ENCODE results near the gene CAMK1D.

The CAMK1D gene

GRCh38 chr10:12843296-12843945, 494.1 kb downstream of the CAMK1D start:
- TF ChIP-seq, protein P1, sequence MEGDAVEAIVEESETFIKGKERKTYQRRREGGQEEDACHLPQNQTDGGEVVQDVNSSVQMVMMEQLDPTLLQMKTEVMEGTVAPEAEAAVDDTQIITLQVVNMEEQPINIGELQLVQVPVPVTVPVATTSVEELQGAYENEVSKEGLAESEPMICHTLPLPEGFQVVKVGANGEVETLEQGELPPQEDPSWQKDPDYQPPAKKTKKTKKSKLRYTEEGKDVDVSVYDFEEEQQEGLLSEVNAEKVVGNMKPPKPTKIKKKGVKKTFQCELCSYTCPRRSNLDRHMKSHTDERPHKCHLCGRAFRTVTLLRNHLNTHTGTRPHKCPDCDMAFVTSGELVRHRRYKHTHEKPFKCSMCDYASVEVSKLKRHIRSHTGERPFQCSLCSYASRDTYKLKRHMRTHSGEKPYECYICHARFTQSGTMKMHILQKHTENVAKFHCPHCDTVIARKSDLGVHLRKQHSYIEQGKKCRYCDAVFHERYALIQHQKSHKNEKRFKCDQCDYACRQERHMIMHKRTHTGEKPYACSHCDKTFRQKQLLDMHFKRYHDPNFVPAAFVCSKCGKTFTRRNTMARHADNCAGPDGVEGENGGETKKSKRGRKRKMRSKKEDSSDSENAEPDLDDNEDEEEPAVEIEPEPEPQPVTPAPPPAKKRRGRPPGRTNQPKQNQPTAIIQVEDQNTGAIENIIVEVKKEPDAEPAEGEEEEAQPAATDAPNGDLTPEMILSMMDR (IDR thresholded peaks at IDR 0.05; ENCODE audit: low read depth, low read length): no peak
- H3K9me3 ChIP-seq (ENCODE audit: severe bottlenecking): no peaks in the 10 kb centered on the region
- H3K27ac ChIP-seq: no peak overlapping the region

DNA sequence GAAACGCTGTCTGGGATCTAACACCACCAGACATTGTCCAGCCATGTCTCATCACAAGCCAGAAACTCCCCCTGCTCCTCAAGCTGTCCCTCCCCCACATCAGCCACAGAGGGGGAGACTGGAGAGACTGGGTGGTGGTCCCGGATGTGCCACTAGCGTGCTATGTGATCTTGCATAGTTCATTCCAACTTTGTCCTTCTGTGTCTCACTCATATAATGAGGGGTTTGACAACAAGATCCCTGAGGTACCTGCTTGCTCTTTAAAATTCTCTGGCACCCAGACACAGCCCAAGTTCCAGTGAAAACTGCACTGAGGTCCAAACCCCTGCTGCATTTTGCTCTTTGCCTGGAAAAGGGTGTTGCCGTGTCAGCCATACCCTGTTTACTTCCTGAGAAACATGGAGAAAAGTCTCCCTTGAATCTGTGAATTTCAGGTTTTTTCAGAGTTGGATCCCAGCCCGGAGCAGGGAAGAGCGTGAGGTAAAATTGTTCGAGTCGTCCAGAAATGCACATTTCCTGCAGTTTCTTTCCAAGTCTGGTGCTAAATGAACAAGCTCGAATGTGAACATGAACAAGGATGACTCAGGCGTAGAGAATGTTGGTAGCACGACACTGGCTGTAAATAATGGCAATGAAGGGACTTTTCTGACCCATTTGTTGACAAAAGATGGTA, 495.6 kb downstream of the CAMK1D start:
- Histone ChIP-seq H3K36me3 (no peaks in the 10 kb centered on the region), H3K27ac (no peak overlapping the region), H3K27me3 (ENCODE audit: insufficient read depth, low read depth, severe bottlenecking) (no peaks in the 10 kb centered on the region), H3K9me3 (ENCODE audit: severe bottlenecking) (no peaks in the 10 kb centered on the region), H3K4me3 (ENCODE audit: low read depth, low read length) (no peak overlapping the region)
- TF ChIP-seq, protein P1 (IDR thresholded peaks at IDR 0.05; ENCODE audit: low read depth, low read length): no peak
- DNase-seq: no peak

More at GRCh38 chr10:12843296-12843945, 494.1 kb downstream of the CAMK1D start:
- no peaks in the 10 kb centered on the region for H3K27me3 ChIP-seq (ENCODE audit: insufficient read depth, low read depth, severe bottlenecking)
- H3K36me3 ChIP-seq: no peaks in the 10 kb centered on the region
- no peak for DNase-seq
- no peak overlapping the region for H3K4me3 ChIP-seq (ENCODE audit: low read depth, low read length)

GRCh38 chr10:12846718-12847117, 497.4 kb downstream of the CAMK1D start:
- H3K27me3 ChIP-seq (ENCODE audit: insufficient read depth, low read depth, severe bottlenecking): no peaks in the 10 kb centered on the region
- TF ChIP-seq, protein P1 (IDR thresholded peaks at IDR 0.05; ENCODE audit: low read depth, low read length): no peak
- H3K36me3 ChIP-seq: no peaks in the 10 kb centered on the region
- H3K4me3 ChIP-seq (ENCODE audit: low read depth, low read length): no peak overlapping the region
- peak; percentile 10 for DNase-seq
- no peak overlapping the region for H3K27ac ChIP-seq
- H3K9me3 ChIP-seq (ENCODE audit: severe bottlenecking): no peaks in the 10 kb centered on the region

DNA sequence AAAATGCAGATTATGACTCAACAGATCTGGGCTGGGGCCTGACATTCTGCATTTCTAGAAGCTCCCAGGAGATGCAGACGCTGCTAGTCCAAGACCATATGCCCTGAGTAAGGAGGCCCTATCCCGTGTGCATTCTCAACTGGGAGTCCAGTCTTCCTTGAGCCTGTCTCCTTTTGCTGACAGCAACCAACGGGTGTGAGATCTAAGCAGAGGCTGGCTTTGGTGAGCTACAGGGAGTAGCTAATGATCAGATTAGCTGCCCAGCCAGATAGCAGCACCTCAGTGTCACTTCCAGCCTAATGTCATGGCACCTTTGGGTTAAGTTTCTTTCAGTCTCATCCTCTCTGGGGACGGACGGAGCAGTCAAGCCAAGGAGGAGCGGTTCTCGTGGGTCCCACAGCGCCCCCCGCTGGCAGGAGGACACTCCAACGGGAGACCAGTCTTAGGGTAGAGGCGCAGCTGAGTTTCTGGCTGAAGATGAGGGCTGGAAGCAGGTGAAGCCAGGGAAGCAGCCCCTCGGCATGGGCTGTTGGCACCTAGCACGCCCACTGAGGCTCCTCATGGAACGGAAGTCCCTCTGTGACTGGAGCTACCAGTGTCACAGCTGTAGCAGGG, 498.1 kb downstream of the CAMK1D start:
- Histone ChIP-seq H3K27ac (no peak overlapping the region), H3K36me3 (no peaks in the 10 kb centered on the region), H3K9me3 (ENCODE audit: severe bottlenecking) (no peaks in the 10 kb centered on the region), H3K4me3 (ENCODE audit: low read depth, low read length) (no peak overlapping the region), H3K27me3 (ENCODE audit: insufficient read depth, low read depth, severe bottlenecking) (no peaks in the 10 kb centered on the region)
- TF ChIP-seq, protein P1 (IDR thresholded peaks at IDR 0.05; ENCODE audit: low read depth, low read length): peak; percentile 63
- peak; percentile 60 for DNase-seq

GRCh38 chr10:12848439-12849173, 499.3 kb downstream of the CAMK1D start:
- no peak for DNase-seq

More at GRCh38 chr10:12848439-12849173, 499.3 kb downstream of the CAMK1D start:
- Histone ChIP-seq H3K36me3 (no peaks in the 10 kb centered on the region), H3K4me3 (ENCODE audit: low read depth, low read length) (no peak overlapping the region), H3K27ac (no peak overlapping the region), H3K9me3 (ENCODE audit: severe bottlenecking) (no peaks in the 10 kb centered on the region), H3K27me3 (ENCODE audit: insufficient read depth, low read depth, severe bottlenecking) (no peaks in the 10 kb centered on the region)
- TF ChIP-seq, protein P1 (IDR thresholded peaks at IDR 0.05; ENCODE audit: low read depth, low read length): no peak

Data from WERI-Rb-1 (cell line).